Heart right ventricle (tissue), 16 donors: Measurements from ENCODE around the gene SESN1. TPM values are rescaled to one million over a fixed set of nuclear protein-coding genes. Genes with fewer than 3 reads are reported as not detected.

Source experiments
- ATAC-seq, 8 donors: fragments of 200-7000 bp; cut with Tn5 transposase; one replicate each; pipeline ENCODE4 v1.9.1; 2020; ENCODE audit warnings: mild to moderate bottlenecking in 8 of 8, moderate library complexity in 8 of 8, moderate number of reproducible peaks in 1 of 8
- DNase-seq, 2 donors: peaks; one replicate each; pipeline ENCODE4 v3.0.0-alpha.2; 2020
- H3K27ac ChIP-seq, 10 donors: fragments of 200-600 bp; sonication (generic) in 2 of 10; one replicate each; pipeline versions ENCODE4 v1.5.0 to v1.8.0; 2020 to 2022; ENCODE audit warnings: mild to moderate bottlenecking in 3 of 10
- H3K27me3 ChIP-seq, 7 donors: fragments of 200-600 bp; one replicate each; pipeline ENCODE4 v1.8.0; 2021 to 2022; ENCODE audit warnings: mild to moderate bottlenecking in 2 of 7
- H3K36me3 ChIP-seq, 9 donors: fragments of 200-600 bp; sonication (generic) in 1 of 9; one replicate each; pipeline versions ENCODE4 v1.5.0 to v1.8.0; 2020 to 2022; ENCODE audit warnings: mild to moderate bottlenecking in 2 of 9
- H3K4me1 ChIP-seq, 9 donors: fragments of 200-600 bp; sonication (generic) in 1 of 9; one replicate each; pipeline versions ENCODE4 v1.5.0 to v1.8.0; 2020 to 2022; ENCODE audit warnings: mild to moderate bottlenecking in 4 of 9
- H3K4me3 ChIP-seq, 10 donors: fragments of 200-600 bp; sonication (generic) in 2 of 10; one replicate each; pipeline versions ENCODE4 v1.5.0 to v1.8.0; 2020 to 2022; ENCODE audit warnings: mild to moderate bottlenecking in 7 of 10, moderate library complexity in 2 of 10
- H3K9me3 ChIP-seq, 11 donors: fragments of 200-600 bp in 10 of 11; sonication (generic) in 2 of 11; one replicate each; pipeline versions ENCODE4 v1.5.0 to v1.8.0; 2013 to 2022; ENCODE audit warnings: mild to moderate bottlenecking in 2 of 11, control low read depth in 1 of 11, moderate library complexity in 1 of 11
- WGBS, 2 donors: extraction: QIAGEN DNeasy Blood & Tissue Kit; methylation state at CpG; one replicate each; pipeline ENCODE4 v1.1.7; 2013; ENCODE audit warnings: inconsistent platforms in 1 of 2; 5-methylcytosine and 5-hydroxymethylcytosine counted together
- intact Hi-C, 10 donors: fragments of 100-400 bp; cut with DNase I; formaldehyde crosslinking; loops; one replicate each; pipeline versions ENCODE4 v1.11.1 to v1.14.2; 2022
- polyA plus RNA-seq, 2 donors: library from polyadenylated mRNA; stranded (reverse); fragments of 200-250 nt; gene quantifications; one replicate each; pipeline ENCODE4 v1.2.3, GENCODE V29; 2013
- total RNA-seq, 10 donors: library from RNA; stranded (reverse); fragmentation: NEBNext Ultra II Directional in 3 of 10; extraction: Animal tissue kit (Norgen Biotek cat#: 25700) in 3 of 10; gene quantifications; one replicate each; pipeline versions ENCODE4 v1.2.1 to v1.2.4, GENCODE V29; 2021 to 2023
- TF ChIP-seq, protein P1 (sequence below), 9 donors: fragments of 200-600 bp; sonication (generic) in 2 of 9; IDR thresholded peaks; one replicate each; pipeline versions ENCODE4 v1.5.0 to v1.8.0; 2021 to 2022; ENCODE audit warnings: antibody characterized with exemption in 9 of 9, mild to moderate bottlenecking in 5 of 9, moderate library complexity in 1 of 9
- donor health status: Arrhythmogenic right ventricular cardiomyopathy.
- donor health status: ischemic (EF 13 %, LVEDD 7.1; RV severe dilation, severe dysfunction).
- donor health status: healthy with polysubstance abuse.
- donor health status: DM: no; HTN: yes; CAD: no.
- donor health status: DM: no; HTN: no; CAD: no.
- donor health status: ischemic (EF 25% LVEDD 6.9; RV normal size, moderate dysfunction).
- donor health status: ischemic (EF 25% LVEDD 5.7; RV mildly dilated, moderate dysfunction).
- donor health status: healthy.
- donor health status: DM: yes; HTN: yes; CAD: no.
- donor health status: Ischemic cardiomyopathy.
- donor health status: ischemic (EF 35%, LVEDD 5.7; RV mildly dilated, moderate dysfunction).
- donor health status: nonischemic (EF 11% LVEDD 7.7; RV severe dilation, severe dysfunction).
- donor health status: DM: yes; HTN: yes; CAD: no.
- donor health status: PGD.
- donor health status: ischemic (EF 29% LVEDD 5.4; RV normal size, mild dysfunction).
- donor health status: nonischemic (EF 23%, LVEDD 6.1; RV moderate dilation, normal function).

SESN1 gene
- total and polyA plus RNA-seq, 12 donors: 16.2 to 62.8 (median 37.7) TPM

DNA sequence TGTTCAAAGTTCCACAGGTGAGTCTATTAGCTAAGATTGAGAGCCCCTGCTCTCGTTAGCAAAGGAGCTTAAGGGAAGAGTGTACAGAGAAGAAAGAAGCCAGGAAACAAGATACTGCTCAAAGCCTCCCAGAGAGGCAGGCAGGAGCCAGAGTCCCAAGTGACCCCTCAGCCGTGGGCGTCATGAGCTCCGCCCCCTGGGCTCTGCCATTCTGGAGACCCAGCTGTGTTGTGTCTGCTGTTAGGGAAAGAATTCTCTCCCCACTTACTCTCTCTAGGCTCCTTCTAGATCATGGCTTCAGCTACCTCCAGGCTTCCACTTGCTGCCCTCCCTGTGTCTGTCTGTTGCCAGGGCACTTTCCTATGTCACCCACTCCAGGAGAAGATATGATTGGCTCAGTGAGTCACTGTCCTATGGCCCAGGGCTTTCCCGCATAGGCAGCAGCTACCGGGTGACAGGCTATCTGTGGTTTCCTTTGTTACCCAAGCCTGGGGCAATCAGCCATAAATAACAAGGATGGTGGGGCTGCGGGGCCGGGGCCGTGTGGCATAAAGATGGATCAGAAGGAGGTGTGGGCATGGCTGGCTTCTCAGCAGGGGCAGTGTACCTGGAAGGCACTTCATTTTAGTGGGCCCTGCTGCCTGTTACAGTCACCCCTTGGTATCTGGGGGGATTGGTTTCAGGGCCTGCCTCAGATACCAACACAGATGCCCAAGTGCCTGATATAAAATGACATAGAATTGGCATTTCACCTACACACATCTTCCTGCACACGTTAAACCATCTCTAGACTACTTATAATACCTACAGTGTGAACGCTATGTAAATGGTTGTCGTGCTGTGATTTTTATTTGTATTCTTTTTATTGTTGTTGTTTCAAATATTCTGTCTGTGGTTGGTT lies 127.5 kb downstream of the SESN1 start:
- intact Hi-C loops: loop anchor here in 1 of 10 donors (2.0 kb wide), 1 partner anchor 18 kb away; no protein-coding TSS in a partner anchor
- 46 to 48% methylated on average over 12 of the region's 12 CpGs for WGBS, 2 donors
- Histone ChIP-seq H3K27ac (peak overlapping the region; percentile 68 to 84 (median 75)), H3K36me3 (no peaks in the 10 kb centered on the region), H3K4me1 (peaks cover 5 to 53% (median 37%) of the 10 kb centered on the region in 9 donors), H3K4me3 (no peak overlapping the region), H3K27me3 (no peaks in the 10 kb centered on the region), H3K9me3 (no peaks in the 10 kb centered on the region)
- DNase-seq (peak; percentile 50 to 62), ATAC-seq (peak; percentile 59 to 92 (median 68))
- TF ChIP-seq, protein P1, sequence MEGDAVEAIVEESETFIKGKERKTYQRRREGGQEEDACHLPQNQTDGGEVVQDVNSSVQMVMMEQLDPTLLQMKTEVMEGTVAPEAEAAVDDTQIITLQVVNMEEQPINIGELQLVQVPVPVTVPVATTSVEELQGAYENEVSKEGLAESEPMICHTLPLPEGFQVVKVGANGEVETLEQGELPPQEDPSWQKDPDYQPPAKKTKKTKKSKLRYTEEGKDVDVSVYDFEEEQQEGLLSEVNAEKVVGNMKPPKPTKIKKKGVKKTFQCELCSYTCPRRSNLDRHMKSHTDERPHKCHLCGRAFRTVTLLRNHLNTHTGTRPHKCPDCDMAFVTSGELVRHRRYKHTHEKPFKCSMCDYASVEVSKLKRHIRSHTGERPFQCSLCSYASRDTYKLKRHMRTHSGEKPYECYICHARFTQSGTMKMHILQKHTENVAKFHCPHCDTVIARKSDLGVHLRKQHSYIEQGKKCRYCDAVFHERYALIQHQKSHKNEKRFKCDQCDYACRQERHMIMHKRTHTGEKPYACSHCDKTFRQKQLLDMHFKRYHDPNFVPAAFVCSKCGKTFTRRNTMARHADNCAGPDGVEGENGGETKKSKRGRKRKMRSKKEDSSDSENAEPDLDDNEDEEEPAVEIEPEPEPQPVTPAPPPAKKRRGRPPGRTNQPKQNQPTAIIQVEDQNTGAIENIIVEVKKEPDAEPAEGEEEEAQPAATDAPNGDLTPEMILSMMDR (IDR thresholded peaks at IDR 0.05): no peak

DNA sequence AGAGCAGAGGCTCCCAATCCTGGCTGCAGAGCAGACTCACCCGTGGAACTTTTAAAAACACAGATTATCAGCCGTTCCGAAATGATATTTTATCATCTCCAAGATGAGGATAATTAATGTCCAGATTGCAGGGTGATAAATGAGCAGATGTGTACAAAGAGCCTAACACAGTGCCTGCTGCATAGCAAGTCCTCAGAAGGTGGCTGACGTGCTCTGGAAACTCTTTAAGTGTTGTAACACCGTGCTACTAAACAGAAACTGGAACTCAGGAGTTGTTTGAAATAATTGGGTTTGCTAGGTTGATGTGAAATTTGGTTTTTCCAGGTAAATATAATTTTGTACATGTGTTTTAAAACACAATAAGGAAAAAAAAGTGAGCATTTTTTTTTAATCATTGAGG lies 128.4 kb downstream of the SESN1 start:
- ATAC-seq: no peak
- Histone ChIP-seq H3K27ac (peak overlapping the region; percentile 68 to 84 (median 75)), H3K9me3 (no peaks in the 10 kb centered on the region), H3K27me3 (no peaks in the 10 kb centered on the region), H3K4me1 (peaks cover 5 to 45% (median 31%) of the 10 kb centered on the region in 9 donors), H3K4me3 (no peak overlapping the region), H3K36me3 (no peaks in the 10 kb centered on the region)
- TF ChIP-seq, protein P1 (IDR thresholded peaks at IDR 0.05): no peak
- WGBS, 2 donors: 69 to 80% methylated on average over 5 of the region's 5 CpGs
- intact Hi-C loops: loop anchor here in 1 of 10 donors (2.0 kb wide), 1 partner anchor 17 kb away; no protein-coding TSS in a partner anchor
- no peak for DNase-seq

DNA sequence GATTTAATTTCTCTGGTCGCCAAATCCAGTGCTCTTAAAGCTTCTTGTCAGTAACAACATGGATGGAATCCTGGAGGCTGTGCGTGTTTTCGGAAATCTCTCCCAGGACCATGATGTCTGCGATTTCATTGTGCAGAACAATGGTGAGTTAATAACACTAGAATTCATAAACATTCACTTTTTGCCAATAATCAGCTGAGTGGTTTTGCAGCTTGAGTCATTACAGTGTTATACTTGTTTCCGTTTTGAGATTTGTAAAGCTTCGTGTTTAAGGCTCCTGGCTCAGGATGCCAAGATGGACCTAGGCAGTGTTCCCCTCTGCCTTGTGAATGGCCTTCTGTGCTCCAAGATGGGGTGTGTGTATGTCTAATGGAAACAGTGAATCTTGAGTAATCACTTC lies 132.7 kb downstream of the SESN1 start:
- H3K9me3 ChIP-seq: no peaks in the 10 kb centered on the region
- WGBS, 2 donors: 65 to 75% methylated on average over 6 of the region's 6 CpGs
- no peak overlapping the region for H3K4me3 ChIP-seq
- peaks cover 0 to 27% (median 8%) of the 10 kb centered on the region in 9 donors for H3K4me1 ChIP-seq
- intact Hi-C loops: no loop called here
- no peaks in the 10 kb centered on the region for H3K27me3 ChIP-seq
- TF ChIP-seq, protein P1 (IDR thresholded peaks at IDR 0.05): no peak
- no peaks in the 10 kb centered on the region for H3K36me3 ChIP-seq
- DNase-seq (no peak), ATAC-seq (no peak)
- no peak overlapping the region for H3K27ac ChIP-seq

DNA sequence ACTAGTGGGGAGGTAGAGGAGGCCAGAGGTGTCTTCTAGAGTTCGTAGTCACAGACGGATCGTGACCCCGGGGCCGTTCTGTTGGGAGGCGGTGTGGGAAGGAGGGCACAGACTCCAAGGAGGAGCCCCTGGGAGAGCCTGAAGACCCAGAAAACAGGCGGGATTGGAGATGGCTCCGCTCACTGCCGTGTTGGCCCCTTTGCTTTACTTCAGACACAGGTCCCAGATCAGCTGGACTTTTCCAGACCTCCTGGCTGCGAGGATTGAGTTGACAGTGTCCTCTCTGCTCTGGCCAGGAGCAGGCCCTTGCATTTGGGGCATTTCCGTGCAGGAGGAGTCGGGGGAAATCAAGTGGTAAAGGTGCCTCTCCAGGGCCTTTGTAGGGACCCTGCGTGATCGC lies 133.6 kb downstream of the SESN1 start:
- Histone ChIP-seq H3K27me3 (no peaks in the 10 kb centered on the region), H3K4me3 (no peak overlapping the region), H3K36me3 (no peaks in the 10 kb centered on the region), H3K9me3 (no peaks in the 10 kb centered on the region), H3K4me1 (peaks cover 0 to 18% (median 0%) of the 10 kb centered on the region in 9 donors), H3K27ac (no peak overlapping the region)
- 96 to 98% methylated on average over 14 of the region's 14 CpGs for WGBS, 2 donors
- intact Hi-C loops: no loop called here
- no peak for ATAC-seq
- DNase-seq: no peak
- TF ChIP-seq, protein P1 (IDR thresholded peaks at IDR 0.05): no peak
